ENCODE results near the gene PARD3. TPM values are rescaled to one million over a fixed set of nuclear protein-coding genes. Genes with fewer than 3 reads are reported as not detected.

Gene PARD3
- total and polyA plus RNA-seq, 10 of the 15 experiments (the other 5 are each of a cell fraction or from before 2014, with no cell fraction given), result 2.6 to 43.1 (median 13.9) TPM

DNA sequence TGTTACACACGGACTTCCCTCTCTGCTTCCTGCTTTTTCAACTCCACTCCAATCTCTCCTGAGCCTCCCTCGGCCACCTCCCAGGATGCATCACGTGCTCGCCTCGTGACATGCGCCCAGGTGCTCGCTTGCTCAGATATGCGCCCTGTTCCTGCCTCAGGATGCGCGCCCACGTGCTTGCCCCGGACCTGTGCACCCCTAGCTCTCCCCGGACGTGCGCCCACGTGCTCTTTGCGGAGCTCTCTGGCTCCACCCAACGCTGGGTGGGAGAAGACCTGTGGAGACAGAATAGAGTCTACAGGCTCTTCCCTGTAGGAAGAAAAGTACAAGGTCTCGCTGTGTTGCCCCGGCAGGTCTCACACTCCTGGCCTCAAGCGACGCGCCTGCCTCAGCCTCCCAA is 23.1 kb downstream of the PARD3 start (continued):
- TF ChIP-seq PRDM15 (CRISPR knock-in tag; IDR thresholded peaks at IDR 0.05), result no peak

DNA sequence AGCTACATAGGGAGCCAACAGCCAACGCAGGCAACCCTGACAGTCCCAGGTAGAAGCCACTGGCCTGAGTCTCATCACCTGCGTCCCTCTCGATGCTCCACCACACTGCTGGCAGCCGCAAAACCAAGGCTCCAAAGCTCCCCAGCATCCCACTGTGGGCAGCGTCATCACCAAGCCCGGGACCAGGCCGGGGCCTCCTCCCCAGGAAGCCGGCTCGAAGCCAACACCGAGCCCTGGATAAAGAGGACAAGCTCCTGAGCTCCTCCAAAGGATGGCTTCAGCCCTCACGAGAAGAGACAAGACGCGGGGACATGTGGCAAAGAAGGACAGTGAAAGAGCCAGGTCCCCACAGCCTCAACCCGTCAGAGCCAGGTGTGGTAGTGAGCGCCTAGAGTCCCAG is 23.9 kb downstream of the PARD3 start:
- TF ChIP-seq CBFB (IDR thresholded peaks at IDR 0.05; ENCODE audit: low read depth) (no peak), MEF2A (IDR thresholded peaks at IDR 0.05; ENCODE audit: insufficient read depth, low read depth, low read length) (no peak), ZNF622 (IDR thresholded peaks at IDR 0.05) (no peak), KDM1A (IDR thresholded peaks at IDR 0.05; ENCODE audit: borderline replicate concordance) (no peak), SIN3A (IDR thresholded peaks at IDR 0.05; ENCODE audit: low read depth, low read length) (no peak), RFX5 (IDR thresholded peaks at IDR 0.05; ENCODE audit: low read depth, low read length) (no peak), ETV6 (conservative IDR thresholded peaks at IDR 0.05 in 1 of 2, IDR thresholded peaks at IDR 0.05 in 1 of 2; ENCODE audit: borderline replicate concordance in 1 of 2, low read depth in 1 of 2) (no peak), NR2F1 (conservative IDR thresholded peaks at IDR 0.05) (no peak), POLR2AphosphoS5 (IDR thresholded peaks at IDR 0.05; ENCODE audit: low read length) (no peak), TARDBP (IDR thresholded peaks at IDR 0.05; ENCODE audit: borderline replicate concordance) (no peak), RAD51 (IDR thresholded peaks at IDR 0.05) (no peak), ZNF24 (IDR thresholded peaks at IDR 0.05) (no peak), POLR2A (IDR thresholded peaks at IDR 0.05; ENCODE audit: low read depth, low read length) (no peak), POU2F2 (IDR thresholded peaks at IDR 0.05; ENCODE audit: borderline replicate concordance, low read depth, low read length) (no peak), GABPA (IDR thresholded peaks at IDR 0.05; ENCODE audit: low read depth) (no peak), SIX5 (IDR thresholded peaks at IDR 0.05; ENCODE audit: low read depth, low read length, severe bottlenecking) (no peak), CBX3 (IDR thresholded peaks at IDR 0.05; ENCODE audit: borderline replicate concordance, low read depth) (no peak)
- TF ChIP-seq, protein P1, sequence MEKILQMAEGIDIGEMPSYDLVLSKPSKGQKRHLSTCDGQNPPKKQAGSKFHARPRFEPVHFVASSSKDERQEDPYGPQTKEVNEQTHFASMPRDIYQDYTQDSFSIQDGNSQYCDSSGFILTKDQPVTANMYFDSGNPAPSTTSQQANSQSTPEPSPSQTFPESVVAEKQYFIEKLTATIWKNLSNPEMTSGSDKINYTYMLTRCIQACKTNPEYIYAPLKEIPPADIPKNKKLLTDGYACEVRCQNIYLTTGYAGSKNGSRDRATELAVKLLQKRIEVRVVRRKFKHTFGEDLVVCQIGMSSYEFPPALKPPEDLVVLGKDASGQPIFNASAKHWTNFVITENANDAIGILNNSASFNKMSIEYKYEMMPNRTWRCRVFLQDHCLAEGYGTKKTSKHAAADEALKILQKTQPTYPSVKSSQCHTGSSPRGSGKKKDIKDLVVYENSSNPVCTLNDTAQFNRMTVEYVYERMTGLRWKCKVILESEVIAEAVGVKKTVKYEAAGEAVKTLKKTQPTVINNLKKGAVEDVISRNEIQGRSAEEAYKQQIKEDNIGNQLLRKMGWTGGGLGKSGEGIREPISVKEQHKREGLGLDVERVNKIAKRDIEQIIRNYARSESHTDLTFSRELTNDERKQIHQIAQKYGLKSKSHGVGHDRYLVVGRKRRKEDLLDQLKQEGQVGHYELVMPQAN (conservative IDR thresholded peaks at IDR 0.05), result no peak
- WGBS (ENCODE audit: insufficient coverage, insufficient replicate concordance, low lambda C conversion rate, missing lambda C conversion rate), result 65% methylated on average over 15 of the region's 15 CpGs
- H3K79me2 ChIP-seq (ENCODE audit: control insufficient read depth, insufficient read depth, low read length), result no peaks in the 10 kb centered on the region

More for the DNA sequence above, 23.9 kb downstream of the PARD3 start:
- ATAC-seq (no peak; the same call in 2 of the 3 replicates), FAIRE-seq (no peak), DNase-seq (ENCODE audit: low read depth, low spot score) (no peak)
- in situ Hi-C loops (cut with MboI), result no loop called here
- no peak overlapping the region for H3K4me2 ChIP-seq (ENCODE audit: control insufficient read depth, insufficient read depth)
- ChIA-PET POLR2A (interaction anchor here (0.5 to 3.3 kb wide), 4 partner anchors 11 to 74 kb away, joined by 3 to 17 read pairs (median 4); no protein-coding TSS in a partner anchor), RAD21 (ENCODE audit: unreplicated experiment) (interaction anchor here (1.0 to 2.4 kb wide), 7 partner anchors 10 to 67 kb away, joined by 4 to 15 read pairs (median 7); no protein-coding TSS in a partner anchor), SMC1A (ENCODE audit: uncharacterized antibody, unreplicated experiment) (interaction anchor here (0.7 to 6.0 kb wide), 11 partner anchors 11 to 118 kb away, joined by 3 to 42 read pairs (median 5); no protein-coding TSS in a partner anchor), CTCF (interaction anchor here (1.0 to 3.1 kb wide), 7 partner anchors 11 to 125 kb away, joined by 3 to 26 read pairs (median 7); no protein-coding TSS in a partner anchor)
- no TSS peak for BruUV-seq (replicated peaks)
- H3K4me1 ChIP-seq (ENCODE audit: control insufficient read depth, insufficient read depth, low read length), result no peaks in the 10 kb centered on the region
- no peaks in the 10 kb centered on the region for H3K27me3 ChIP-seq (replicated peaks in 1 of 2; ENCODE audit: control insufficient read depth in 2 of 2, insufficient read depth in 2 of 2, low read length in 1 of 2)
- H3K4me3 ChIP-seq, result no peak overlapping the region
- no peak overlapping the region for H3K27ac ChIP-seq (ENCODE audit: control insufficient read depth, insufficient read depth)
- H3K9me3 ChIP-seq (replicated peaks; ENCODE audit: control insufficient read depth, insufficient read depth, low read length), result no peaks in the 10 kb centered on the region
- H2AFZ ChIP-seq (ENCODE audit: control insufficient read depth, low read depth, low read length), result no peak overlapping the region
- no peak overlapping the region for H3K9ac ChIP-seq (ENCODE audit: control insufficient read depth, insufficient read depth, low read length)
- intact Hi-C loops (cut with micrococcal nuclease; ENCODE audit: unreplicated experiment), result no loop called here
- no peaks in the 10 kb centered on the region for H4K20me1 ChIP-seq (ENCODE audit: control insufficient read depth, insufficient read depth)
- H3K36me3 ChIP-seq (ENCODE audit: control insufficient read depth in 2 of 2, insufficient read depth in 2 of 2, low read length in 1 of 2), result no peaks in the 10 kb centered on the region

Measured in GM12878 (cell line).